ENCODE measurements around the gene ZNF275. TPM values are rescaled to one million over a fixed set of nuclear protein-coding genes. Genes with fewer than 3 reads are reported as not detected.

ZNF275 gene
- total RNA-seq, 1 donor from 2014 or later = 7.6 TPM

- TF ChIP-seq CTCF (IDR thresholded peaks at IDR 0.05) (no peak), POLR2A (IDR thresholded peaks at IDR 0.05) (no peak), POLR2AphosphoS5 (IDR thresholded peaks at IDR 0.05; ENCODE audit: insufficient read depth in 1 of 2, low read depth in 1 of 2) (no peak)
- intact Hi-C loops (cut with DNase I) = no loop called here
- Histone ChIP-seq H3K36me3 (no peaks in the 10 kb centered on the region), H3K4me1 (no peaks in the 10 kb centered on the region), H3K9me3 (no peaks in the 10 kb centered on the region), H3K4me3 (no peak overlapping the region), H3K27me3 (no peaks in the 10 kb centered on the region), H3K27ac (no peak overlapping the region)
- no peak for DNase-seq (ENCODE audit: extremely low spot score in 2 of 2)
Measured at GRCh38 chrX:153365670-153366069, 31.7 kb downstream of the ZNF275 start.

- H3K4me3 ChIP-seq = no peak overlapping the region
- TF ChIP-seq POLR2AphosphoS5 (IDR thresholded peaks at IDR 0.05; ENCODE audit: insufficient read depth in 1 of 2, low read depth in 1 of 2) (no peak), CTCF (IDR thresholded peaks at IDR 0.05) (no peak), POLR2A (IDR thresholded peaks at IDR 0.05) (no peak)
Measured at GRCh38 chrX:153366119-153366518, 32.2 kb downstream of the ZNF275 start.

GRCh38 chrX:153366878-153367538 is 33.1 kb downstream of the ZNF275 start:
- no peak overlapping the region for H3K4me3 ChIP-seq
- DNase-seq (ENCODE audit: extremely low spot score in 2 of 2) = no peak
- H3K36me3 ChIP-seq = no peaks in the 10 kb centered on the region
- no peaks in the 10 kb centered on the region for H3K4me1 ChIP-seq
- intact Hi-C loops (cut with DNase I) = no loop called here
- no peak overlapping the region for H3K27ac ChIP-seq
- TF ChIP-seq POLR2A (IDR thresholded peaks at IDR 0.05) = no peak
- TF ChIP-seq POLR2AphosphoS5 (IDR thresholded peaks at IDR 0.05; ENCODE audit: insufficient read depth in 1 of 2, low read depth in 1 of 2) = no peak
- no peak for TF ChIP-seq CTCF (IDR thresholded peaks at IDR 0.05)
- no peaks in the 10 kb centered on the region for H3K27me3 ChIP-seq
- H3K9me3 ChIP-seq = no peaks in the 10 kb centered on the region

More at GRCh38 chrX:153366119-153366518, 32.2 kb downstream of the ZNF275 start:
- Histone ChIP-seq H3K4me1 (no peaks in the 10 kb centered on the region), H3K27ac (no peak overlapping the region), H3K27me3 (no peaks in the 10 kb centered on the region), H3K9me3 (no peaks in the 10 kb centered on the region), H3K36me3 (no peaks in the 10 kb centered on the region)
- intact Hi-C loops (cut with DNase I) = no loop called here
- peak in 1 of 2 donors; percentile 10 for DNase-seq (ENCODE audit: extremely low spot score in 2 of 2)

- H3K27ac ChIP-seq = no peak overlapping the region
- H3K27me3 ChIP-seq = no peaks in the 10 kb centered on the region
- no peak overlapping the region for H3K4me3 ChIP-seq
- no peaks in the 10 kb centered on the region for H3K36me3 ChIP-seq
- H3K4me1 ChIP-seq = no peaks in the 10 kb centered on the region
- peak in 1 of 2 donors; percentile 28 for DNase-seq (ENCODE audit: extremely low spot score in 2 of 2)
- intact Hi-C loops (cut with DNase I) = no loop called here
- no peaks in the 10 kb centered on the region for H3K9me3 ChIP-seq
- no peak for TF ChIP-seq POLR2A (IDR thresholded peaks at IDR 0.05)
- no peak for TF ChIP-seq POLR2AphosphoS5 (IDR thresholded peaks at IDR 0.05; ENCODE audit: insufficient read depth in 1 of 2, low read depth in 1 of 2)
- TF ChIP-seq CTCF (IDR thresholded peaks at IDR 0.05) = no peak
Measured at GRCh38 chrX:153370293-153371055, 36.5 kb downstream of the ZNF275 start.

GRCh38 chrX:153371256-153371655 is 37.3 kb downstream of the ZNF275 start:
- DNase-seq (ENCODE audit: extremely low spot score in 2 of 2) = peak in 1 of 2 donors; percentile 12
- intact Hi-C loops (cut with DNase I) = no loop called here
- no peaks in the 10 kb centered on the region for H3K9me3 ChIP-seq
- H3K27me3 ChIP-seq = no peaks in the 10 kb centered on the region
- H3K4me1 ChIP-seq = no peaks in the 10 kb centered on the region
- H3K36me3 ChIP-seq = no peaks in the 10 kb centered on the region
- H3K4me3 ChIP-seq = no peak overlapping the region
- TF ChIP-seq CTCF (IDR thresholded peaks at IDR 0.05) (no peak), POLR2A (IDR thresholded peaks at IDR 0.05) (no peak), POLR2AphosphoS5 (IDR thresholded peaks at IDR 0.05; ENCODE audit: insufficient read depth in 1 of 2, low read depth in 1 of 2) (no peak)
- no peak overlapping the region for H3K27ac ChIP-seq
